GM21723 (cell line): ENCODE results near the gene PER3.

Experiments
- ATAC-seq: cut with Tn5 transposase; IDR thresholded peaks from one replicate; pipeline ENCODE4 v1.9.1; 2021; ENCODE audit warnings: mild to moderate bottlenecking, moderate library complexity; ENCODE audit not compliant: unreplicated experiment

The PER3 gene

DNA sequence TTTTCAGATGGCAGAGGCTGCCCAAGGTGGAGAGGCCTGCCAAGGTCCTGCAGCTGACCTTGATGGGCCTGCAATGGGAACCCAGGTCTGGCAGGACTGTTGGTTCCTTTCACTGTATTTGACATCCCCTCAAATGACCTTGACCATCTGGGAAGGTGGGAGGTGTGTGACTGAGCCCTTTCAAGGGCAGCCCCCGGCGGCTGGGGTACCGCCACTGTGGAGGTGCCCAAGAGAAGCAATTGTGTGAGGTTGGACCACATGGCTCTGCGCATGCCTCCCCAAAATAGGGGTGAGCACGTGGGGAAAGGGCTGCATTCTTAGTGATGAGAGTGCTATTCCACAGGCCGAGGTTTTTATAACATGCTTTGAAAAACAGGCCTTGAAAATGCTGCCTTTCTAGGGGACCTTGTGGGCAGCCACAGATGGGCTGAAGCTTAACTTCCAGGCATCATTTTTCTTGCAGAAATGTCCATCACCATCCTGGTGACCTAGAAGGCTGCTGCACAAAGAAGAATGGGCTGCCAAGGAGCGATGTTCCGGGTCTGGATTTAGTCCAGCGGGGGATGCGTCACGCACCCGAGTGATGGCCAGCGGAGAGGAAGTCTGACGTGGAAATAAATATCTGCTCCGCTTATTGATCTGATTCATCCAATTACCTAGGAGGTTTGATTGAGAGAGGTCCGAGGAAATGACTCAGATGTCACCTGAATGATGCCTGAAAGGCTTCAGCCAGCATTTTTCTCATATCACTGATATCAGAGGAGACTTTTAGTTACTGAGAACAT is 85.2 kb downstream of the PER3 start:
- no peak for ATAC-seq

DNA sequence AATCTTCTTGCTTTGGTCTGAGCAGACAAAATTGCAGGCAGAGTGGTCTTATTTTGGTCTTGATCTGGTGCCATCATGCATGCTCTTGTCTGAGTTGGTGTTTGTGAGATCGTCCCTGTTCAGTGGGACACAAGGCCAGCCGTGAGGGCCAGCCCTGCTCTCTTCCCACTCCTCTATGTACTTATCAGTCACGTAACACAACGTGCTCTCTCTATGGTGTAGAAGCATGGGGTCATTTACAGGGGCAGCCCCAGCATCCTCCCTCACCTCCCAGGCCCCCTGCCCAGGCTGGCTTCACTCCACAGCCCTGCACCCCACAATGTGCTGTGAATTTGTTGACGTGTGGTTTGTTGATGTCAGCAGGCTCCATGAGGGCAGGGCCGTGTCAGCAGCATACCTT is 87.0 kb downstream of the PER3 start:
- no peak for ATAC-seq

DNA sequence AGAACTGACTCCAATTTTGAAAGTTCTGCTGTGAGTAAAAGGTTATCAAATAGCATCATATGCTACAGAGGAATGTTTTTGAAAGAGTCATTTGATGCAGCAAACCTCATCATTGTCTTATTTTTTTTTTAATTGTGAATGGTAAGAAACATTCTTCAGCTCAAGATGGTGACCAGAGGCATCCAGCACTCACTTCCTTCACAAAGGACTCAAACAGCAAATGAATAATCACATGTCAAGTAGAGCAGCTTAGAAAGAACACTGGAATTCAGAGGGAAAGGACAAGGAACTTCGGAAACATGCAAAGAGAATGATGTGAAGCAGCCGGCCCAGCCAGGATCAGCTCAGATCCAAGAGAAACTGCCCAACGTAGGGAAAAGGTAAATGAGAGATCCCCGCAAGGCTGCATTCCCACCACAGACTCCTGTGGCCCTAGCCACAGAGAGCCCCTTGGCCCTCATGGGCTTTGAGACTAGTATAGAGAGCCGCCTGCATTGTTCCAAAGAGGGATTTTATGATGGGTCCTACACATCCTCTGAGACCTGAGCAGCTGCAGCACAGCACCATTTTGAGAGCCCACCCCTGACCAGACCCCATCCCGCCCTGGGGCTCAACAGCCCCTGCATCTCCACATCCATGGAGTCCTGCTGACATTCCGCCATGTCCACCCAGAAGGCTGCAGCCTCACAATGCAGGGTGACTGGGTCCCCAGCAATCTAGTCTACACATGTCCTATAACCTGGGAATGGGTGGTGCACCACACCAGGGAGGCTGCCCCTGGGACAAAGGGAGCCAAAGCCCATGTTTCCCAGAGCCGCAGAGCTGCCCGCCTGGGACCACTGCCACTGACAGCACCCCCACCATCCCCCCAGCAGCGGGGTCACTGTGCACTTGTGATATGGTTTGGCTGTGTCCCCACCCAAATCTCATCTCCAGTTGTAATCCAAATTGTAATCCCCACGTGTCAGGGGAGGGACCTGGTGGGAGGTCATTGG is 90.0 kb downstream of the PER3 start:
- ATAC-seq, result no peak

DNA sequence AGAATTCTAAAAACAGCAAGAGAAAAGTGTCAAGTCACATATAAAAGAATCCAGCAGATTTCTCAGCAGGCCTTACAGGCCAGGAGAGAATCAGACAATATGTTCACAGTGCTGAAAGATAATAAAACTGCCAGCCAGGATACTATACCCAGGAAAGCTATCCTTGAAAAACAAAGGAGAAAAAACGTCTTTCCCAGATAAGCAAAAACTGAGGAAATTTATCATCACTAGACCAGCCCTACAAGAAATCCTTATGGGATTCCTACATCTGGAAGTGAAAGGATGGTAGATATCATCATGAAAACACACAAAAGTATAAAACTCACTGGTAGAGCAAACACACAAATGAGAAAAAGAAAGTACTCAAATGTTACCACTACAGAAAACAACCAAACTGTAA is 93.9 kb downstream of the PER3 start:
- no peak for ATAC-seq

DNA sequence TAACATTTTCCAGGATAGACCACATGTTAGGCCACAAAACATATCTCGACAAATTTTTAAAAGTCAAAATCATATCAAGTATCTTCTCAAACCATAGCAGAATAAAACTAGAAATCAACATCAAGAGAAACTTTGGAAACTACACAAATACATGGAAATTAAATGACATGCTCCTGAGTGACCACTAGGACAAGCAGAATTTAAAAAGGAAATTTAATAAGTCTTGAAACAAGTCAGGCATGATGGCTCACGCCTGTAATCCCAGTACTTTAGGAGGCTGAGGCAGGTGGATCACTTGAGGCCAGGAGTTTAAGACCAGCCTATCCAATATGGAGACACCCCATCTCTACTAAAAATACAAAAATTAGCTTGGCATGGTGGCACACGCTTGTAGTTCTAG is 95.1 kb downstream of the PER3 start:
- no peak for ATAC-seq

DNA sequence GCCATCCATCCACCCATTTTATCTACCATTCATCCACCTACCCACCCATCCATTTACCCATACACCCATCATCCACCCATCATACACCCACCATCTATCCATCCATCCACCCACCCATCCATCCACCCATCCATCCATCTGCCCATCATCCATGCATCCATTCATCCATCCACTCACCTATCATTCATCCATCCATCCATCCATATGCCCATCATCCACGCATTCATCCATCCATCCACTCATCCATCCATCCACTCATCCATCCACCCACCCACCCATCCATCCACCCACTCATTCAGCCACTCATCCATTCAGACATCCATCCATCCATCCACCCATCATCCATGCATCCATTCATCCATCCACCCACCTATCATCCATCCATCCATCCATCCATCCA is 100.7 kb downstream of the PER3 start:
- ATAC-seq, result no peak

DNA sequence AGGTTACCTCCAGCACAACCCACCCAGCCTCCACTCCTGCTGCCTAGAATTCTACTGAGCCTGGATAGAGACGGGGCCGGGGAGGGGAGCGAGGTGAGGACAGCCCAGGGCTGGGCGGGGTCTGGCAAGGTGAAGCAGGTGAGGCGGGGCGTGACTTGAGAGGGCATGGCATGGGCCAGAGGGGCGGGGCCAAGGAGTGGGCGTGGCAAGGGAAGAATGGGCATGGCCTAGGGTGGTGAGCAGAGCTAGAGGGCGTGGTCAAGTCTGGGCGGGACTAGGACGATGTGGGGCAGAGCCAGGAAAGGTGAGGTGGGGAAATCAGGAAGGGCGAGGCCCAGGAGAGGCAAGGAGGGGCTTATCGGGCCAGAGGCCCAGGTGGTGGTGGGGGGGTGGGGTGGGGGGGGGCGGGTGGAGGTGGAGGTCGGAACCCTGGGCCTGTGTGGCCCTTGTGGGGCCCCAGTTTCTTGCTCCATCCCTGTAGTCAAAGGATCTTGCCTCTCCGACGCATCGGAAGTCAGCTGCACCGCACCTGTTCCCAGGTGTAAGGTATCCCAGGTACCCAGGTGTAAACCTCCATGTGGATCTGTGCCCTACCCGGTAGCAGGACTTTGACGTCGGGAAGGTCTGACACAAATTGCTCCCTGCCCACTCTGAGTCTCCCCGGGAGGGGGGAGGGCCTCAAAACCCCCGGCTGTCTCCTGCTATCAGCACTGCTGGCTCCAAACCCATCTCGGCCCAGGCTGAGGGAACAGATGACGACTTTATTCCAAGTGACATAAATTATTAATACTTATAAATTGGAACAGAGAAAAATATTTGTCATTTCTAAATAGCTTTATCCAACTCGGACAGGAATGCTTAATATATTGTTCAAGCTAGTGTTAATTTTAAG is 101.7 kb downstream of the PER3 start:
- no peak for ATAC-seq

DNA sequence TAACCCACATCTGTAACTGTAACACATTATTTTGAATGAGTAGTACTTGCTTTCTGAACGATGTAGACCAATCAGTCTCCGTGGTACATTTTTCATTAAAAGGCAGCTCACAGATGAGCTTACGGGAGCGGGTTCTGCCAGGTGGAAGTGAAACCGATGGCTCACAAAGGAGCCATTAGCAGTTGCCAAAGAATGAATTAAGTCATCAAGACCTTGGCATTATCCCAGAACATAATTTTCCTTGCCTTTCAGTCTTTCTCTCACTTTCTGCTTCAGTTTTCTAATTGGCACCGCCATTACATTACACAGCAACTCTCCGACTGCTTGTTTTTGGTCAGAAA is 102.3 kb downstream of the PER3 start:
- no peak for ATAC-seq

DNA sequence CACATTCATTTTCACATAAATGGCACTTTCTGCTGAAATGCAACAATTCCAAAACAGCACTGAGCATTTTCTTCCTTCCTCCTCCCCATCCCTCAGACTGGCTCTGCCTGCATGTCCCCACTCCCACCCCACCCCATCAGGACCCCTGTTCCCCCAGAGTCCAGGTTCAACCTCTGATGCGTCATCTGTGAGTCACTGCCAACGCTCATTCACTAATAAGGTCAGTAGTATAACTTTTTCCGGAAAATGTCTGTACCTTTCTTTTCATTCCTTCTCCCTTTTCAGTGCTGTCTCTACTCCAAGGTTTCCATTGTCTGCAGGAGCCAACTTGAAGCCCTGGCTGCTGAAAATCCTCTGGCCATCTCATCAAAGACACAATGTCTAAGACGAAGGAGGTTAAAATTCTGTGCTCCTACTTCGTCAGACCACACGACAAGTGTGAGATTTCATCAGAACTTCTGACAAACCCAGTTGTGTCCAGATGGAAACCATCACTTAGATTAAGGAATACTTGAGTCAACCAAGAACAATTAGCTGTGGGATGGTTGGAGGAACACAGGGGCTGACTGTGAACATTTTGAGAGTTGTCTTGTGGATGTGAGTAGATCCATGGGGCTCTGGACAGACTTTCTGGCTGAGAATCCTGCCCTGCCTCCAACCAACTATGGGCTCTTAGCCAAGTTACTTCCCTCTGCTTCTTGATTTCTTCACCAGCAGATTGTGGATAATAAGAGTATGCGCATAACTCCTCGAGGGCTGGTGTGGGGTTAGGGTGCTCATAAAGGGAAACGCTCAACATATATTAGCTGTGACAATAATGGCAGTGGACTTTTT is 104.4 kb downstream of the PER3 start:
- ATAC-seq, result no peak

DNA sequence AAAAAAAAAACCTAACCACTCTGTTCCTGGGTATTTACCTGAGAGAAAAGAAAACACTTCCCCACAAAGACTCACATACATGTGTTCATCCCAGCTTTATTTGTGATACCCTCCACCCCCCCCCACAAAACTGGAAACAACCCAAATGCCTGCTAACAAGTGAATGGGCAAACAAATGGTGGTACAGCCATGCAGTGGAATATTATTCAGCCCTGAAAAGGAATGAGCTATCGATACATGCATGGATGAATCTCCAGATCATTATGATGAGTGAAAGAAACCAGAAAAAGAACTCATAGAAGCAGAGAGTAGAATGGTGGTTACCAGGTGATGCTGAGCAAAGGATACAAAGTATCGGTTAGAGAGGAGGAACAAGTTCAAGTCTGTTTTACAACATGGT is 106.8 kb downstream of the PER3 start:
- no peak for ATAC-seq

DNA sequence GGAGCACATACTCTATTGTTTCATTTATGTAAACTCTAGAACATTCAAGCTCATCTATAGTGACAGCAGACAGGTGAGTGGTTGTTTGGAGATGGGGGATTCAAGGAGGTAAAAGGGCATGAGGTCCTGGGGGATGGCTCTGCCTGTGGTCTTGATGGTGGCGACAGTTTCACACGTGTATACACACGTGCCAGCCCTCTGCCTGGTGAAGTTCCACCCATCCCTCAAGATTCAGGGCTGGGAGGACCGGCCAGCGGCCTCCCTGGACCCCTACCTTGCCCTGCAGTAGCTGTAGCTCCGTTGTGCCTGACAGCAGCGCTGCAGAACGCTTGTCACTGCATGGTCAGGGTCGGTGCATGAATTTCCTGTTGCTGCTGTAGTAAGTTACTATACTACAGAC is 107.7 kb downstream of the PER3 start:
- ATAC-seq, result no peak

DNA sequence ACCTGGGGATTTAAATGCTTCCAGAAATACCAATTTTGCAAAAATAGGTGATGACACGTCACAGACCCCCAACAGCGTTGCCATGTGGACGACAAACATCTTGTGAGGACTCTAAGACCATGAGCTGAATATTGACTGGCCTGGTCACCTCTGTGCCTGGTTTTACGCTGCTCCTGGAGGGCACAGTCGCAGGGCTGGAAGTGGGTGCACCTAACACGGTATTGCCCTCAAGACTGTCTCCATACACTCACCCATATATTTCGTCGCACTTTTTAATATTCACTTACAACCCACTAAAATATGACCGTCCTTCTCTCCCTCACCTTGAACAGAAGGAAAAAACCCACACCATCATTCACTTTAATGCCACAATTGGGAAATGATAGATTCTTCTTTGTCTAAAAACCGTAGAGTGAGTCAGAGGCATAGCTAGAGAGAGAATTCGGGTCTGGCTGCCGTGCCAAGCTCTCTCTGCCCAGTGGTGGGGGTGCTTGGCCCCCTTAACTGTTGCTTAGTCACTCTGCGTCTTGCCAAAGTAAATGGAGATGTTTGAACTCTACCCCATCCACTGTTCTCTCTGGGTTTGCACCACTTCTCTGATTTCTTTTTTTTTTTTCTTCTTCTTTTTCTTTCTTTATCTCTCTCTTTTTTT is 109.6 kb downstream of the PER3 start:
- ATAC-seq, result no peak
